Measurements from ENCODE around the gene AGPAT3. TPM values are rescaled to one million over a fixed set of nuclear protein-coding genes. Genes with fewer than 3 reads are reported as not detected.

Gene AGPAT3
- total RNA-seq, 4 donors from 2014 or later: 40.6 to 80.5 (median 65.3) TPM

- TF ChIP-seq CTCF (IDR thresholded peaks at IDR 0.05) (no peak), POLR2A (IDR thresholded peaks at IDR 0.05) (no peak)
- no peak for DNase-seq
- peaks cover 30 to 44% of the 10 kb centered on the region in 2 donors for H3K4me1 ChIP-seq
- 96 to 97% methylated on average over 13 to 15 of the region's 15 CpGs for WGBS, 2 donors
- H3K4me3 ChIP-seq (replicated peaks in 1 of 3): no peak overlapping the region
- no peaks in the 10 kb centered on the region for H3K36me3 ChIP-seq
- H3K27ac ChIP-seq: no peak overlapping the region
- intact Hi-C loops (cut with DNase I): no loop called here
- H3K9me3 ChIP-seq: no peaks in the 10 kb centered on the region
- no peaks in the 10 kb centered on the region for H3K27me3 ChIP-seq
These were observed 68.7 kb downstream of the AGPAT3 start for GRCh38 chr21:43933680-43934079.

- no peak overlapping the region for H3K27ac ChIP-seq
- peaks cover 26 to 44% of the 10 kb centered on the region in 2 donors for H3K4me1 ChIP-seq
- 87 to 90% methylated on average over 10 to 12 of the region's 15 CpGs for WGBS, 2 donors
- H3K36me3 ChIP-seq: no peaks in the 10 kb centered on the region
- no peak overlapping the region for H3K4me3 ChIP-seq (replicated peaks in 1 of 3)
- intact Hi-C loops (cut with DNase I): no loop called here
- no peaks in the 10 kb centered on the region for H3K27me3 ChIP-seq
- TF ChIP-seq POLR2A (IDR thresholded peaks at IDR 0.05) (no peak), CTCF (IDR thresholded peaks at IDR 0.05) (no peak)
- no peak for DNase-seq
- H3K9me3 ChIP-seq: no peaks in the 10 kb centered on the region
These were observed 69.1 kb downstream of the AGPAT3 start for GRCh38 chr21:43934116-43934515.

GRCh38 chr21:43934716-43935705 lies 70.0 kb downstream of the AGPAT3 start:
- peaks cover 17 to 40% of the 10 kb centered on the region in 2 donors for H3K4me1 ChIP-seq
- no peak overlapping the region for H3K4me3 ChIP-seq (replicated peaks in 1 of 3)
- TF ChIP-seq POLR2A (IDR thresholded peaks at IDR 0.05): no peak
- no peak for TF ChIP-seq CTCF (IDR thresholded peaks at IDR 0.05)
- no peaks in the 10 kb centered on the region for H3K27me3 ChIP-seq
- no peaks in the 10 kb centered on the region for H3K9me3 ChIP-seq
- intact Hi-C loops (cut with DNase I): no loop called here
- H3K36me3 ChIP-seq: no peaks in the 10 kb centered on the region
- DNase-seq: no peak
- H3K27ac ChIP-seq: peak overlapping the region in 2 of 3 donors; percentile 41 to 62
- WGBS, 2 donors: 96 to 97% methylated on average over 26 to 29 of the region's 41 CpGs

- intact Hi-C loops (cut with DNase I): no loop called here
- no peaks in the 10 kb centered on the region for H3K9me3 ChIP-seq
- no peaks in the 10 kb centered on the region for H3K36me3 ChIP-seq
- peak overlapping the region in 2 of 3 donors; percentile 62 to 63 for H3K27ac ChIP-seq
- H3K4me3 ChIP-seq (replicated peaks in 1 of 3): no peak overlapping the region
- H3K4me1 ChIP-seq: peaks cover 17 to 33% of the 10 kb centered on the region in 2 donors
- WGBS, 2 donors: 68% methylated on average over 12 of the region's 15 CpGs; no CpG with 5 or more reads in 1 of the 2 donors
- no peaks in the 10 kb centered on the region for H3K27me3 ChIP-seq
- TF ChIP-seq POLR2A (IDR thresholded peaks at IDR 0.05) (no peak), CTCF (IDR thresholded peaks at IDR 0.05) (no peak)
- peak; percentile 61 for DNase-seq
These were observed 70.7 kb downstream of the AGPAT3 start for GRCh38 chr21:43935711-43936110.
